Kidney (tissue), 14 donors: ENCODE results near the gene ILDR2. TPM values are rescaled to one million over a fixed set of nuclear protein-coding genes. Genes with fewer than 3 reads are reported as not detected.

Source experiments
- DNase-seq, 5 donors: peaks; one replicate each; pipeline ENCODE4 v3.0.0-alpha.2; 2013 to 2020
- FAIRE-seq: peaks from 2 replicates; lab custom pipeline; 2012; peaks lifted over from hg19 to GRCh38; lab: Jason Lieb, UNC
- H3K27ac ChIP-seq, 2 donors: one replicate each; pipeline ENCODE4 v1.7.0; 2013; ENCODE audit warnings: low read depth in 2 of 2, low read length in 2 of 2, inconsistent platforms in 1 of 2
- H3K27me3 ChIP-seq: one replicate; pipeline ENCODE4 v1.7.1; 2013; ENCODE audit warnings: low read length, inconsistent platforms; ENCODE audit not compliant: control insufficient read depth, insufficient read depth
- H3K36me3 ChIP-seq, 3 donors: one replicate each; pipeline versions ENCODE4 v1.7.0 to v1.7.1; 2013; ENCODE audit warnings: low read length in 3 of 3, control low read depth in 1 of 3, inconsistent platforms in 1 of 3; ENCODE audit not compliant: insufficient read depth in 3 of 3, control insufficient read depth in 2 of 3
- H3K4me1 ChIP-seq, 3 donors: one replicate each; pipeline versions ENCODE4 v1.7.0 to v1.7.1; 2013; ENCODE audit warnings: low read length in 3 of 3, inconsistent platforms in 1 of 3, low read depth in 1 of 3; ENCODE audit not compliant: control insufficient read depth in 2 of 3, insufficient read depth in 2 of 3
- H3K4me3 ChIP-seq, 3 donors: one replicate each; pipeline versions ENCODE4 v1.7.0 to v1.8.1; 2013; ENCODE audit warnings: low read length in 3 of 3, control low read depth in 1 of 3, inconsistent platforms in 1 of 3
- H3K9ac ChIP-seq, 3 donors: one replicate each; pipeline versions ENCODE4 v1.7.0 to v1.7.1; 2013; ENCODE audit warnings: low read length in 3 of 3, control low read depth in 1 of 3, inconsistent platforms in 1 of 3
- H3K9me3 ChIP-seq, 3 donors: one replicate each; pipeline versions ENCODE4 v1.7.0 to v1.7.1; 2013; ENCODE audit warnings: low read length in 3 of 3, control low read depth in 1 of 3, inconsistent platforms in 1 of 3; ENCODE audit not compliant: control insufficient read depth in 2 of 3, insufficient read depth in 1 of 3
- intact Hi-C: fragments of 100-400 bp; cut with DNase I; formaldehyde crosslinking; loops from one replicate; pipeline ENCODE4 v1.11.1; 2022
- polyA plus RNA-seq: library from polyadenylated mRNA; stranded (reverse); fragments of 350-450 nt; fragmentation: Illumina TruSeq; extraction: RNeasy Lipid Tissue Mini Kit (QIAGEN cat#74804); gene quantifications from one replicate; pipeline ENCODE4 v1.2.3, GENCODE V29; 2014; ENCODE audit warnings: low read depth, low replicate concordance; ENCODE audit not compliant: insufficient read depth
- total RNA-seq: library from RNA; stranded (reverse); fragmentation: NEBNext Ultra II Directional; extraction: Animal tissue kit (Norgen Biotek cat#: 25700); gene quantifications from one replicate; pipeline ENCODE4 v1.2.1, GENCODE V29; 2021
- TF ChIP-seq, protein P1 (sequence below): IDR thresholded peaks from 3 replicates; pipeline ENCODE4 v1.5.1; 2012; ENCODE audit warnings: mild to moderate bottlenecking, moderate library complexity, borderline replicate concordance; ENCODE audit not compliant: insufficient read depth; ENCODE audit errors: extremely low read depth
- donor health status: control.
- donor health status: control.
- donor health status: control.
- donor health status: control.
- donor health status: control.
- donor health status: DM: yes; HTN: yes; CAD: no.
- donor health status: Normal renal cell carcinoma (clear cell type).

ILDR2 gene
- total and polyA plus RNA-seq, 2 donors from 2014 or later = 1.5 to 5.9 TPM

DNA sequence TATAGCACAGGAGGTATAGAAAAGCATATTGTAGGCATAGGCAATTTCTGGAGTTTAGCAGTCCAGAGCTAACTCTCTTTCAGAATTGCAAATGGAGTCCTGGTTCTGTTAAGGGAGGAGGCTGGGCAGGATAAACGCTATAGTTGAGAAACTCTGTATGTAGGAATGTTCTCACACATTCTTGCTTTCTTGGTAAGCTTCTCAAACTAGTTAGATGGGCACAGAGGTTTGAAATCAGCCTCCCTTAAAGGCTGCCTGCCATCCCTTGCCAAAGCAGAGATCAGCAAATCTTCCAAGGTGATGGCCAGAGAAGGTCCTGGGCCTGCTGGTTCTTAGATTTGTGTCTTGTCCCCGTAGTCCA, 56.4 kb downstream of the ILDR2 start:
- DNase-seq (no peak), FAIRE-seq (no peak)
- no peak overlapping the region for H3K4me3 ChIP-seq
- TF ChIP-seq, protein P1, sequence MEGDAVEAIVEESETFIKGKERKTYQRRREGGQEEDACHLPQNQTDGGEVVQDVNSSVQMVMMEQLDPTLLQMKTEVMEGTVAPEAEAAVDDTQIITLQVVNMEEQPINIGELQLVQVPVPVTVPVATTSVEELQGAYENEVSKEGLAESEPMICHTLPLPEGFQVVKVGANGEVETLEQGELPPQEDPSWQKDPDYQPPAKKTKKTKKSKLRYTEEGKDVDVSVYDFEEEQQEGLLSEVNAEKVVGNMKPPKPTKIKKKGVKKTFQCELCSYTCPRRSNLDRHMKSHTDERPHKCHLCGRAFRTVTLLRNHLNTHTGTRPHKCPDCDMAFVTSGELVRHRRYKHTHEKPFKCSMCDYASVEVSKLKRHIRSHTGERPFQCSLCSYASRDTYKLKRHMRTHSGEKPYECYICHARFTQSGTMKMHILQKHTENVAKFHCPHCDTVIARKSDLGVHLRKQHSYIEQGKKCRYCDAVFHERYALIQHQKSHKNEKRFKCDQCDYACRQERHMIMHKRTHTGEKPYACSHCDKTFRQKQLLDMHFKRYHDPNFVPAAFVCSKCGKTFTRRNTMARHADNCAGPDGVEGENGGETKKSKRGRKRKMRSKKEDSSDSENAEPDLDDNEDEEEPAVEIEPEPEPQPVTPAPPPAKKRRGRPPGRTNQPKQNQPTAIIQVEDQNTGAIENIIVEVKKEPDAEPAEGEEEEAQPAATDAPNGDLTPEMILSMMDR = no peak
- H3K27ac ChIP-seq = no peak overlapping the region
- peaks cover 9% of the 10 kb centered on the region for H3K27me3 ChIP-seq
- intact Hi-C loops = loop anchor here (10.0 kb wide), 1 partner anchor 136 kb away; no protein-coding TSS in a partner anchor
- H3K36me3 ChIP-seq = no peaks in the 10 kb centered on the region
- no peaks in the 10 kb centered on the region for H3K4me1 ChIP-seq
- no peak overlapping the region for H3K9ac ChIP-seq
- no peaks in the 10 kb centered on the region for H3K9me3 ChIP-seq

DNA sequence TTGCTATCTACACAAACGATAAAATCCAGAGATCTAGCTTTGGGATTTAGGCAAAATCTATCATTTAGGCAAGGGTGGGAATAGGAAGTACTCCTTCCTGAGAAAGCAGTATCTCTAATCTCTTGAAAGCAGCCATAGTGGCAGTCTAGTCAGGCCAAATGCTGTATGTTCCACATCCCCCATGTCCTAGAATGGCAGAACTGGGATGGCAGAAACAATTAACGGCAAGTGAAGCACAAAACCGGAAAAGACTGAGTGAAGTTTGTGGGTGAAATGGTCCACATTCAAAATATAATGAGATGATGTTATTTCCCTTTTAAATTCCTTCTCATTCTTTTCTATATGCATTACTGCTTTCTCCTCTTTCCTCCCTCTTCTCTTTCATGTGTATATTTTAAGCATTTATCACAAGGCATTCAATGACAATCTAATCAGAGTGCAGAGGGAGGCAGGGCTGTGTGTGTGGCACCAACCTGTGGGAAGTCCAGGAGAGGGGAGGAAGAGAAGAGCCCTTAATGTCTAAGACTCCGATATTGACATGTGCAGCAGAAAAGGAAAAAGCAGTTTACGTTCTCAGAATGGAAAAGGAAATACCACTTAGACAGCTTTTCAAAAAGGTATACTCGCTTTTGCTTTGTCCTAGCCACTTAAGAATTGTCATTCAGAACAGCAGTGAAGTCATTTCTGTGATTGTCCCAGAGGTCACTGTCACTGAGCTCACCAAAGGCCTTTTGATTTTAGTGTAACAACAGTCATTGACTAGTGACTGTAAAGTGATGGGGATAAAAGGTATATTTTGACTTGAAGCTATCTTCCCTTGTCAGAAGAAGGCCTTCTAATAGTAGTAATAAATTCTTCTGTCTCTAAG, 57.0 kb downstream of the ILDR2 start:
- TF ChIP-seq, protein P1 = no peak
- Histone ChIP-seq H3K9ac (no peak overlapping the region), H3K4me1 (no peaks in the 10 kb centered on the region), H3K4me3 (no peak overlapping the region), H3K27ac (no peak overlapping the region), H3K9me3 (no peaks in the 10 kb centered on the region), H3K27me3 (peaks cover 9% of the 10 kb centered on the region), H3K36me3 (no peaks in the 10 kb centered on the region)
- no peak for FAIRE-seq
- no peak for DNase-seq
- intact Hi-C loops = loop anchor here (10.0 kb wide), 1 partner anchor 136 kb away; no protein-coding TSS in a partner anchor

DNA sequence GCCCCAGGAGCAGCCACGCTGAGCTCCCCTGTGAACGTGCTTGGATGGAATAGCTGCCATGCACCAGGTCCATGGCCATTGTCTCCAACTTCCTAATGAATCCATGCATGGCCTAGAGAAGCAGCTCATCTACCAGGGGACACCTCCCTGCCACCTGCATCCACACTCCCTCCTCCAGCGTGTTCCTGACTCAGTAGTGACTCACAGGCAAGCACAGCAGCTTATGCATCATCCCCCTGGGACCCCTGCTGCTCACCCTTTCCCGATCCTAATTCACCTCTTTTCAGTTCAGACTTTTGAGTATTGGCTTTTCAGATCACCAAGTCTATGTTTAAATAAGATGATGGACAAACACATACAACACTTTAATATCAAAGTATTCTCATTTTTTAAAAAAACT, 59.4 kb downstream of the ILDR2 start:
- Histone ChIP-seq H3K9ac (no peak overlapping the region), H3K27me3 (peaks cover 3% of the 10 kb centered on the region), H3K36me3 (no peaks in the 10 kb centered on the region), H3K4me1 (no peaks in the 10 kb centered on the region), H3K4me3 (no peak overlapping the region), H3K27ac (no peak overlapping the region), H3K9me3 (no peaks in the 10 kb centered on the region)
- intact Hi-C loops = loop anchor here (10.0 kb wide), 1 partner anchor 139 kb away; no protein-coding TSS in a partner anchor
- FAIRE-seq (no peak), DNase-seq (no peak)
- TF ChIP-seq, protein P1 = no peak
